GM19240 (cell line): Measurements from ENCODE around the gene DHRS3.

Experiments
- DNase-seq: peaks from one replicate; pipeline ENCODE4 v3.0.0; 2011; ENCODE audit warnings: low spot score; ENCODE audit not compliant: insufficient read length

DHRS3 gene

DNA sequence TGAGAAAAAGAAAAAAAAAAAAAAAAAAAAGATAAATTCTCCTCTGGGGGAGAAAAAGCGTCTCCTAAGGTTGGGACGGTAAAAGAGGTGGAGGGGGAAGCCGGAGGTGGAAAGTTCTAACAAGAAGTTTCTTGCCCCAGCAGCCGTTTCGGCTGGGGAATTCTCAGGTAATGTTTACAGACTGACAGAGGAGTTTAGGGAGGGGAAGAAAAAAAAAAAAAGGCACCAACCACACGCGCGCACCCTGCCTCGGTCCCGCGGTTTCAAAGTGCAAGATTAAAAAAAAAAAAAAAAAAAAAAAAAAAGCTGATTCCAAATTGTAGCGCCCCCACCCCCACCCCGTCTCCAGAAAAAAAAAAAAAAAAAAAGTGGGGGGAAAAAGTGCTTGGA lies 504 bp downstream of the DHRS3 start:
- no peak for DNase-seq

DNA sequence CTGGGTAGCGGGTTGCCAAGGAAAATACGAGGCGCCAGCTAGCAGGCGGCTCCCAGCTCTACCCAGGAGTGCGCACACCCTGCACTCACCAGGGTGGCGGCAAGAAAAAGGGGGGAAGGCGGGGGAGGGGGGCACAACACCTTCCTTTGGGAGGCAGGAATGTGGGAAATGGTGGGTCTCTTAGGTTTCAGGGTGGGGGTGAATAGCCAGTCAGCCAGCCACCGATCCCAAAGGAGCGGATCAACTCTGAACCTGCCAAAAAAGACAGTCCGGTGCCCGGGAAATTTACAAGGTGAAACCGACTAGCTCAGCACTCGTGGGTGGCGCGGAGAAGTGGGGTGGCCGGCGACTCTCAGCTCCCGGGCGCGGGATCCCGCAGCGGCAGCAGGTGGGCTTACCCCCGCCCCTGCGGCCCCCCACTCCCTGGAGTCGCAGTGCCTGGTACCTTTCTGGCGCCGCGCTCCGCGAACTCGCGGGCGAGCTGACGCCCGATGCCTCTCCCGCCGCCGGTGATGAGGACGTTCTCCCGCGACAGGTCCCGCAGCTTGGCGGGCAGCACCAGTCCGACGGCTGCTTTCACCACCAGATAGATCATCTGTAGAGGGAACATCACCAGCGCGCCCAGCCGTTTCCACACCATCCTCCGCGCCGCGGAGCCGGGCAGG lies 1.2 kb downstream of the DHRS3 start:
- no peak for DNase-seq

DNA sequence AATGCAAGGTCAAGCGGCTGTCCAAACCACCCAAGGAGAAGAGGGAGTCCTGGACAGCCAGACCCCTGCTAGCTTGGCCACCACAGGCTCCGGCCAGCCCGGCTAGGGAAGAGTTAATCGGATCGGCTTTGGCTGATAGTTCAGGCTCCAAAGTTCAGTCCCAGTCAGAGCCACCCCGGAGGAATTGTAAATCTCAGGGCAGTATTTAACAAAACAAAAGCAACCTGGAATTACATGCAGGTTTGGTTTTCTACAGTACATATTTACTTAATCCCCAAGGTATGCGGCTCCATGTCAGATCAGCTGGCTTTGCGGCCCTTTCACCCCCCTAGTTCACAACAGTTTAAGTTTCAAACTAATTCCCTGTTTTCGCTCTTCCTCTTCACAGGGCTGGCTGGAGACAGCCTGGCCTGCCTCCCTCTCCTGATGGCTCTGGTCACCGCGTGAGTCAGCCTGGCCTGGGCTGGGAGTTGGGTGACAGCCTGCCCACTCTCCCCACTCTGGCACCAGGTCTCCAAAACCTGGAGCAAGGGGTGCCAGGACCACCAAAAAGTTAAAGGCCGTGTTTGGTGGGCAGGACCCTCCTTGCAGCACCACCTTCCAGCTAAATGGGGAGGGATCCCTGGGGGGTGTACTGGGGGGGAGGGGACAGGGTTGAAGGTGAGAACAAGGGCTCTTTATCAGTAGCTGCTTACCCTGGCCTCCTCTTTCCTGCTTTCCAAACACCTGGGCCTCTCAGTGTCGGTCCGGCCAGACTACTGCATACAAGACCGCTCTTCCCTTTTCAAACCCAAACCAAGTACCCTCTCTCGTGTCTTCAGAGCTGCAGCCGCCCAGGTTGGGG lies 1.9 kb downstream of the DHRS3 start:
- no peak for DNase-seq

DNA sequence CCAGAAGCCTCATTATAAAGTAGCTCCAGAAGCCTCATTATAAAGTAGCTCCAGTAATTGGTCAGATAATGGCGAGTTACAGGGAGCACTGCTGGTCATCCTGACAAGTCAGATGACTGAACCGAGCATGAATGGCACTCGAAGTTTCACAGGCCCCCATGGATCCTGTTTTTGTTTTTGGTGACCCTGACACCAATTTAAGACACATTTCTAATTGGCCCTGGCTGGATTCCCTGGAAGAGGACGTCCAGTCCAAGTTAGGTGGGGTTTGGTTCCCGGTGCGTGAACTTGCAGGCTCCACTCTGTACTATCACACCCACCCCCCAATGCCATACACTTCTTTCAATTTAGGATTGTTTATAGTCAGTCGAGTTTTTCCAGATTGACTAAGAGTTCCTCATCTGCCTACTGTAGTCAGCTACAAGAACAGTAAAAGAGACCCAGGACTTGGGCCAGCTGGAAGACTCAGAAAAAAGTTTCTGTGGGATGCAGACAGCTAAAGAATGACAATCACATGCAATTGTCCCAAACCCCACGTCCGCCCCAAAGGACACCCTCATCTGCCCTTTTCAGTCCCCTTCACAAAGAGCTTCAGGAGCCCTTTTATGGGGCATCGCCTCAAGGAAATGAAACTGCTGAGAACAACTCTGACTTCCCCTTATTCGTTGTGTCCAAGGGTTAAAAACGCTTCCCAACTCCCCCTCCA lies 2.7 kb downstream of the DHRS3 start:
- DNase-seq = no peak

DNA sequence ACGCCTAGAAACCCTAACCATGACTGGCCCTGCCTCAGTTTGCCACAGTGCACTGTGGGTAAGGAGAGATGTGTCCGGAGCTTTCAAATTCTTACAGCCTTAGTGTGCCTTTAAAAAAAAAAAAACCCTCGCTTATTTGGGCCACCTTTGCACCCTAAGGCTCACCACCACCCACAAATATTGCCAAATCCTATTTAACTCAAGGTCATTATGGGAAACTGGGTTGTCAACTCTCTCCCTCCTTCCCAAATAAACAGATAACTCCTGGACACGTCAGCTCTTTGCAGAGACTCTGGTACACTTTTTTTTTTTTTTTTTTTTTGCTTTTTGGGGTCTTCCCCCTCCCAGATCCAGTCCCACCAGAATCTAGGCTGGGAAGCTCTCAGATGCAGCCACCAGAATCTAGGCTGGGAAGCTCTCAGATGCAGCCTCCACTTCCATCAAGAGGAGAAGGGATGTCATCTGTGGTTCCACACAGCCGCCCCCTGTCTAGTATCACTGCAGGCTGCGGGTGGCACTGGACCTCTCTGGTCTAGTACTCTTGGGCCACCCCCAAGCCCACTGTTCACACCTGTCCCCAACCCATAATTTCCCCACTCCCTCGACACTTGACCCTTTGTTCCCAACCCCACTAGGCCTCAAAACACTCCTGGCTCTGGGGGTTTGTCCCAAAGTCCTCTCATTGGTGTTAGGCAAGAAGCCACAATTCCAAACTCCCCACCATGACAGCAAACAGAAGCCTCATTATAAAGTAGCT lies 3.4 kb downstream of the DHRS3 start:
- no peak for DNase-seq

DNA sequence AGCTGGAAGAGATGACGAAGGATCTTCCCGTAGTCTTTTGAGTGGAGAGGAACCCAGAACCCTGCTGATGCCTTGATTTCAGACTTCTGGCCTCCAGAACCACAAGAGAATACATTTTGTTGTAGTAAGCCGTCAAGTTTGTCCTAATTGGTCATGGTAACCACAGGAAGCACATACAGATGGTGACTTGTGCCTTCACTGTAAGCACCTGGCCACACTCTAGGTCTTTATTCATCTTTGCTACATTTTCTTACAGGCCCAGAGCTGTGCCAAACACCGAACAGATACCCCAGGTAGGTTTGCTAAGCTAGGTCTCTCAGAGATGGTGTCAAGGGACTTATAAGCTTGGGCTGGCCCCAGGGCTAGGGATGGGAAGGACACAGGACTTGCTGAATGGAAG lies 4.8 kb downstream of the DHRS3 start:
- DNase-seq = no peak

DNA sequence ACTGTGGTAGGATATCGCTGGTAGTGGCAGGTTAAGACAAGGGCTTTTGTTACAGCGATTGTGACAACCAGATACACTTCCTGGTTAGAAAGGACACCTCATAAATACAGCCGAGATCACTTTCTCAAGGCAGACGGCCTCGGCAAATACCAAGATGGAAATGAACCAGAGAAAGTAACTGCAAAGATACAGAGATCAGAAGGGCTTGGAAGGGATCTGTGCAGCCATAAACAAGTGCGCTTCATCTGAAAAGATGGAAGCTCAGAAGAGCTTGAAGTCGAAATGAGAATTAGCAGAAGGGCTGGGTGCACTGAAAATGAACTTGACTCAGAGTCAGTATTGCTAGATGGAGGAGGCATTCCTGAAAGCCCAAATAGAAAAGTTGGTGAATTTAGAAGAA lies 7.1 kb downstream of the DHRS3 start:
- no peak for DNase-seq

DNA sequence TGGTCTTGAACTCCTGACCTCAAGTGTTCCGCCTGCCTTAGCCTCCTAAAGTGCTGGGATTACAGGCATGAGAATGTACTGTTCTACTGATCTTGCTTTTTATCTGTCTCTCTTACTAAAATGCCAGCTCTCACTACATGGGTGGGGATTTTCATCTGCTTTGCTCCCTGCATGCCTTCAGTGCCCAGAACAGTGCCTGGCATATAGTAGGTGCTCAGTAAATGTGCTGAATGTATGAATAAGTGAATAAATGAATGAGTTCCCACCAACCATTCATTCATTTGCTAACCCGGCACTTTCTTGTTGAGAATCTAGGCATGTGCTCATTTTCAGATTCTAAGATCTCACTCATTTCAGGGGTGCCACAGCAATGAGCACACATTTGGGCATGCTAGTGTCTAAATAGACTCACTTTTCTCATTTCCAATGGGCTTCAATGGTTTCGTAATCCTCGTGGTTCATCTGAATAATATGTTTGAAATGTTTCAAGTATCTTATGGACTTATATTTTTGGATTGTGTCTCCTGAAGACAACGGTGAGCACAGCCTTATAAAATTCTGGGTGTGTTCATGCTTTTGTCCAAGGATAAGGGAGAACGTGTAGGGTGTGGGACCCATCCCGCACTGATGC lies 7.6 kb downstream of the DHRS3 start:
- DNase-seq = no peak

DNA sequence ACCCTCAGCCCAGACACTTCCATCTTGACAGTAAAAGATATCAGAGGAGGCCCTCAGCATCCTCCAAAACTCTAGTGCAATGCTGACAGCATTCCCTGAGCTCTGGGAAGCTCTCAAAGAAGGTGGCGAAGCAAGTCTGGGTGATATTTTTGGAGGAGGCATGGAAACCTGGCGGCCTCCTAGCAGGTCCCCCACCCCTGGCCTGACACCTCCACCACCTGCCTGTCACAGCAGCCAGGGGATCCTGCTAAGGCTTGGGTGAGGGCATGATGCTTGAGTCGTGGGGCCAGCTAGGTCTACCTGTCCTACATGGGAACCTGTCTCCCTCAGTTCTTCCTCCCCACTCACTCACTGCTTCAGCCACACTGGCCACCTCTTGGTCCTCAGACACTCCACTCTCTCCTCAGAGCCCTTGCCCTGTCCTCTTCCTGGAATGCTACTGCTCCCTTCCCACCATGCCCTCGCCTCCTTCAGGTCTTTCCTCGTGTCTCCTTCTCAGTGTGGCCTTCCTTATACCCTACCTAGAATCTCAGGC lies 8.5 kb downstream of the DHRS3 start:
- no peak for DNase-seq

DNA sequence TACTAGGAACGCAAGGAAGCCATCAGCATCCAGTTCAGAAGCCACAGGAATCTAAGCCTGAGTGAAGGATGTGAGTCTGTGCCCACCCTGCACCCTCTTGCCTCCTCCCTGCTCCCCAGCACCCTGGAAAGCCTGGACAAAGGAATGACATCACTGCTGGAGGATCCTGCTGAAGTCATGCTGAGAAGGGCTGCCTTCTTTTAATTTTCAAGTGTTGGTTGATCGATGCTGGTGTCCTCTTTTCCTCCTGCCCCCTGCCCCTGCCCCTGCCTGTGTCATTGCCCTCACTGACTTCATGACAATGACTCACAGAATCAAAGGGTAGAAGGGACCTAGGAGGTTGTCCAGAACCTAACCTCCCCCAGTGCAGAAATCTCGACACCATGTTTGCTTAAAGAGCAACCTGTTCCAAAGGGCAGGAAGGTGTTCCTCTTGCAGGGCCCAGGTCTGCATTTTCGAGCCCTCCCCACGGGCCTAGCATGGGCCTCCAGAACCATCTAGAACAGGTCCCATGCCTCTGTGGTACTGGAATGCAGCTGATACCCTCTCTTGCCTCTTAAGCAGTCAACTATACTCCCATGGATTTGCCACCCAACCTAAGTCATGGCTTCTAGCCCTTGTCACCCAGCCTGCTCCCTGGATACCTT lies 9.6 kb downstream of the DHRS3 start:
- DNase-seq = no peak

DNA sequence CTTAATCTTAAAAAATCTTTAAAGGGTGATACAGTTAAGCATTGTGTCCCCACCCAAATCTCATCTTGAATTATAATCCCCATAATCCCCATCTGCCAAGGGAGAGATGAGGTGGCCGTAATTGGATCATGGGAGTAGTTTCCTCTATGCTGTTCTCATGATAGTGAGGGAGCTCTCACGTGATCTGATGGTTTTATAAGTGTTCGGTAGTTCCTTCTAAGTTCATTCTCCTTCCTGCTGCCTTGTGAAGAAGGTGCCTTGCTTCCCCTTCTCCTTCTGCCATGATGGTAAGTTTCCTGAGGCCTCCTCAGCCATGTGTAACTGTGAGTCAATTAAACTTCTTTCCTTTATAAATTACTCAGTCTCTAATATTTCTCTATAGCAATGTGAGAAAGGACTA lies 10.7 kb downstream of the DHRS3 start:
- DNase-seq = no peak

DNA sequence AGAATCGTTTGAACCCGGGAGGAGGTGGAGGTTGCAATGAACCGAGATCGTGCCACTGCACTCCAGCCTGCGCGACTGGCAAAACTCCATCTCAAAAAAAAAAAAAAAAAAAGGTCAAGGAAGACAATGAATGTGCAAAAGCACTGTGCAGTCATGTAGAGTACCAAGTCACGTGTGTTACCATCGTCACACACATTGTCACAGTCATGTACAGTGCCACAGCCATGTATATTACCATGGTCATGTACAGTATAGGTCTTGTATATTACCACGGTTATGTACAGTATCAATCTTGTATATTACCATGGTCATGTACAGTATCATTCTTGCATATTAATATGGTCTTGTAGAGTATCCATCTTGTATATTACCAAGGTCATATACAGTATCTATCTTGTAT lies 13.0 kb downstream of the DHRS3 start:
- DNase-seq = no peak

DNA sequence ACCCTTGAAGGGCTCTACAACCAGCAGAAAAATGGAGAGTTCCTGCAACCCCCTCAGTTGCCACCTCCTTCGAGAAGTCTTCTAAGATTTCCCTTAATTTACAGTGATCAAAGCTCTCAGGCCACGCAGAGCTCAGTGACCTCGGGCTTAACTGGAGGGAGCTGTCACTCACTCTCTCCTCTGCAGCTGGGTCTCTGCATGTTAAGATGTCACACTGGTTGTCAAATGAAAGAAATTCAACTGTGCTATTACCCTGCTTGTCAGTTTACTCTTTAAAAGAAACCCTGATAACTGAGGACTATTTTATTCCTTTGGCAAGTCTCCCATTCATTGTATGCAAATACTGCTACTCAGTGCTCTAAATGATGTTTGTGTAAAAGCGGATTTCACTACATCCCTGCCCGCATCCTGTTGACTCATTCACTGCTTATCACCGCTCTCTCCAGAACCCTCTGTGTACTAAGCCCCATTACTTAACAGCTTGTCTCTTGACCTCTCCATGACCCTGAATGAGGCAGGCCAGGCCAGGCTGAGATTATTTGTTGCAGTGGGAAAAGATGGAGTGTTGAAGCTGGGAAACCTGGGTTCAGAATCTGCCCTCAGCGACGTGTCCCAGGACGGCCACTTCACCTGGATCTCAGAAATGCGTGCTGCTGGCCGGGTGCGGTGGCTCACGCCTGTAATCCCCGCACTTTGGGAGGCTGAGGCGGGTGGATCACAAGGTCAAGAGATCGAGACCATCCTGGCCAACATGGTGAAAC lies 13.7 kb downstream of the DHRS3 start:
- no peak for DNase-seq

DNA sequence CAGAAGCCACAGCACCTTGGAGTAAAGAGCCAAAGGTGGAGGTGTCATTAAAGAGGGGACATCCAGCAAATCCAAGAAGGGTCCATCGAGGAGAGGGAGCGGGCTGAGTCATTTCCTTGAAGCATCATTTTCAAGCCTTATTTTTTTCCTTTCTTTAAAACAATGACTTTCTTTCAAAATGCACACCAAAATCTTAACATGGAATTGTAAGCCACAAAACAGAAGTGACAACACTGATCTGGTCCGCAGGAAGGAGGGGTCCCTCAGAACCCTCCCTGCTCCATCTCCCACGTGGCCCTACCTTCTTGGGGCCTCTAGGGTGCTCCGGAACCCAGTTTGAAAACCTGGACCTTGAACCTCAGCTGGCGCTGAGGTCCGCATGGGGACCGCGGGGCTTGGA lies 14.8 kb downstream of the DHRS3 start:
- DNase-seq = no peak

DNA sequence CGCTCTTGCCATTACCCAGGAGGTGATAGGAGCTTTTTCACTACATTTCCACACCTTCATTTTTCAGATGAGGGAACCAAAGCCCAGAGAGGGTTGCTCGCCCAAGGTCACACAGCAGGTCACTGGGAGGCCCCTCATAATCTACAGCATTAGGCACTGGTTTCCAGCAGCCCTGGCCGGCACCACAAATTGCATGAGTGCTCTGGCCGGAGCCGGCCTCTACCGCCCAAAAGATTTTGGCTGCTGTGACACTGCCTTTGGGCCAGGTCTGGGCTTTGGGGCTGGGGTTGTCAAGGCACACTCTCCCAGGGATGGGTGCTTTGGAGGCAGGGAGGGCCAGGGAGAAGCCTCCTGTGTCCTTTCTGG lies 15.4 kb downstream of the DHRS3 start:
- DNase-seq = no peak

DNA sequence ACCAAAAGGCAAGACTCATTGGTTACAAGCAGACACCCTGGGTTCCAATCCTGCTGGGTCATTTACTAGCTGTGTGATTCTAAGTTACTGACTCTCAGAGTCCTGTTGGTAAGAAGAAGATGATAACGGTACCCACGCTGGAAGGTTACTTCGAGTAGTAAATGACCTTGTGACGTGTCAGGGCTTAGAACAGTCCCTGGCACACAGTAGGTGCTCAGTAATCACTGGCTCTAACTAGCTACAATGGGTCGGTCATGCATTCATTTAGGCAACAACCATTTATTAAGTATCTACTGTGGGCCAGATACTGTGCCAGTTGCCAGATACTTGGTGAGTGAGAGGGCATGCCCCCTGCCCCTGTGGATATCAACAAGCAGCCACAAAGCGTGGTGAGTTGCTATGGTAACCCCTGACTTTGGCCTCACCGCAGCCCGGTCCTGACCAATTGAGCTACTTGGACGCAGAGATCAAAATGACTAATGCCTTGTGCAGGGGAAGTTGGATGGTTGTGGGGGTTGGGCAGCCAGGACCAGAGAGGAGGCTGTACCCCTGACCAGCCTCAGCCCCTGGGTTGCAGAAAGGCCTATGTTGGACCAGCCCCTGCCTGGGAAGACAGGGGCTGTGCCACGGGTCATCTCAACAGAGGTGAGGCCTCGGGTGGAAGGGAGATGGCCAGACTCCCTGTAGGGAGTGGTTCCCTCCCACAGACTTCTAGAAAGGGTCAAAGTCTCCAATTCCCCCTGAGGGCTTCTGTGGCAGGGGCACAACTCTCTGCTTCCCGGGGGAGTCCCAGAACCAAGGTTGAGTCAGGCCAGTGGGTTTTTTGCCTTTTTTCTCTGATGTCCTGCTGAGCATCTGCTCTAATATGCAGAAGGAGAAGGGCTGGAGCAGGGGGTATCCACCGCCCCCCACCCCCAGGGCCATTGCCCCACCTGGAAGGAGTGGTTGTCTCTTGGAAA lies 16.0 kb downstream of the DHRS3 start:
- no peak for DNase-seq

DNA sequence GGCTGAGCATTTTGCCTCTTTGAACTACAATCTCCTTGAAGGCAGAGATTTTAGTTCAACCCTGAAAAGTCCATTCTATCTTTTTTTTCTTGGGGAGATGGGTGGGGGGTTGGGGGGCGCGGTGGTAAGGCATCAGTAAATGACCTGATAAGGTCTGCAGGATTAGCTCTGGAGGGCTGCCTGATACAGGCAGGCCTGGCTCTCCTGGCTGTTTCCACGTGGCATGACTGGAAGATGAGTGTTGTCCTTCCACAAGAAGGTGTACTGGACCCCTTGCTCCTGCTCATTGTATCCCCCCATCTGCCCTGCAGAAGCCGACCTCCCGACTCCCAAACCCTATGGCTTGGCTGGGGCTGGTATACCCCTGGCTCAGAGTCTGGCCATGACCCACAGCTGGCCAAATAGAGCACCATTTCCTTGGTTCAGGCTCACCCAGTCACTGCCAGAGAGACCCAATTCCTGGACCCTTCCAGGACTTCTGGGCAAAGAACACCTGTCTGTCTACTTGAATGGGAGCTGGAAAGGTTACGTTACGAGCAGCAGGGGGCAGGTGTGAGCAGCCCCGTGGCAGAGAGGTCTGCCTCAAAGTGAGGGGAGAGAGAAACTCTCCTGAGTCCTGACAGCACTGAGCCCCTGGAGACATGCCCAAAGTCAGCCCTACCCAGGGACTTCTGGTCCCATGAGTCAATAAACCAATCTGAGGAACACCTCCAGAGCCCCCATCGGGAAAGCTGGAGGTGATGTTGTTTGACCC lies 17.0 kb downstream of the DHRS3 start:
- DNase-seq = no peak

DNA sequence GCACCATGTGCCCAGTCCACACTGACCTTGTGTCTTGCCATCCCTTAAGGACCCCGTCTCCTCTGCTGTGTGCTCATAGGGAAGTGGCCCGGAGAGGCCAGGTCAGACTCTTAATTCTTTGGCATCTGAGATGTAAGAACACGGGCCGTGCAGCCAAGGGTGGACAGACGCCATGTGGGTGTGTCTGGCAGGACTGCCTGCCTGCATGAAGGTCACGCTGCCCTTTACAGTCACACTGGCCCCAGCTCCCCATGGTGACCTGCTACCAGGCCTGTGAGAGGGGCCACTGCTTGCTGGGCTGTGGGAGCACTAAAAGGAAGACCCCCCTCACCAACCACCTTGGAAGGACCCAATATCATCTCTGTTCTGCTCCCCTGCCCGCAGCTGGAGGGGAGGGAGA lies 17.7 kb downstream of the DHRS3 start:
- DNase-seq = no peak
